ENCODE measurements around the gene ZNRF4. TPM values are rescaled to one million over a fixed set of nuclear protein-coding genes. Genes with fewer than 3 reads are reported as not detected.

The ZNRF4 gene
- total and polyA plus RNA-seq, 2 experiments from 2014 or later, result not detected

DNA sequence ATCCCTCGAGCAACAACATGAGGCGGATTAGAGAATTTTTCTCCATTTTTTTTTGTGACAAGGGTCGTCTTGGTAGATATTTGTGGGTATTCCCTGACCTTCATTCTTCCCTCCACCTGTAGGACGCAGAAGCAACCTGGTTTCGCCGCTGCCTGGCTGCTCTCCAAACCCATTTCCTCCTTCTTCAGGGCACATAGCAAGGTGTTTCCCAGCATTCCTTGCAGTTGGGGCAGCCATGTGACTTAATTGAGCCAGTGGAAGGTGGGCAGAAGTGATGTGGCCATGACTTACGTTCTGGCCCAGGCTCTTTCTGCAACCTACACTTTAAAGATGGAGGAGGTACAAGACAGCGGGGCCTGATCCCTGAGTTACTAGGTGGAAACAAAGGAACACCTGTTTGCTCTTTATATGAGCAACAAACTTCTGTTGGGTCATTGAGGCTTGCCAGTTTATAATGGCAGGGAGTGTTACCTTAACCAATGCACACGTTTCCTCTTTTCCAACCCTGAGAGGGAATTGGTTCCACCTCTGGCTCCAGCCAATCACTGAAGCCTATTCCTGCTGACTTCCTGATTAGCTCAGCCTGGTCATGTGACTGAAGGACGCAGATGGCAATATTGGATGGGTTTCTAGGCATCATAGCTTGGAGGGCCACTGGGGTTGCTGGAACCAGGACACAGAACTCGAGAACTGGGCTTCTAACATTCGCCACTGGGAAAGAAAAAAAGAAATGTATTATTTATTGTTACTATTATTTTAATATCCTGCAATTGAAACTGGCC is 30.8 kb upstream of the ZNRF4 start:
- H3K27ac Mint-ChIP-seq, result no peak overlapping the region
- H3K4me3 Mint-ChIP-seq, result no peak overlapping the region
- no peak overlapping the region for H3K4me2 ChIP-seq
- no peaks in the 10 kb centered on the region for H3K4me1 ChIP-seq (ENCODE audit: insufficient read depth)
- no peaks in the 10 kb centered on the region; the same call in 2 of the 3 replicates for H3K36me3 Mint-ChIP-seq (ENCODE audit: low read depth)
- DNase-seq (ENCODE audit: low spot score) (no peak), ATAC-seq (no peak)
- H3K9me3 Mint-ChIP-seq, result no peaks in the 10 kb centered on the region; the same call in none of the 3 replicates
- no peaks in the 10 kb centered on the region for H4K20me1 ChIP-seq (replicated peaks; ENCODE audit: insufficient read depth)
- H3K27ac ChIP-seq (ENCODE audit: low read depth), result no peak overlapping the region
- peaks cover 11% of the 10 kb centered on the region for H3K27me3 Mint-ChIP-seq (ENCODE audit: insufficient read depth, low read depth, poor library complexity)
- TF ChIP-seq, protein P1, sequence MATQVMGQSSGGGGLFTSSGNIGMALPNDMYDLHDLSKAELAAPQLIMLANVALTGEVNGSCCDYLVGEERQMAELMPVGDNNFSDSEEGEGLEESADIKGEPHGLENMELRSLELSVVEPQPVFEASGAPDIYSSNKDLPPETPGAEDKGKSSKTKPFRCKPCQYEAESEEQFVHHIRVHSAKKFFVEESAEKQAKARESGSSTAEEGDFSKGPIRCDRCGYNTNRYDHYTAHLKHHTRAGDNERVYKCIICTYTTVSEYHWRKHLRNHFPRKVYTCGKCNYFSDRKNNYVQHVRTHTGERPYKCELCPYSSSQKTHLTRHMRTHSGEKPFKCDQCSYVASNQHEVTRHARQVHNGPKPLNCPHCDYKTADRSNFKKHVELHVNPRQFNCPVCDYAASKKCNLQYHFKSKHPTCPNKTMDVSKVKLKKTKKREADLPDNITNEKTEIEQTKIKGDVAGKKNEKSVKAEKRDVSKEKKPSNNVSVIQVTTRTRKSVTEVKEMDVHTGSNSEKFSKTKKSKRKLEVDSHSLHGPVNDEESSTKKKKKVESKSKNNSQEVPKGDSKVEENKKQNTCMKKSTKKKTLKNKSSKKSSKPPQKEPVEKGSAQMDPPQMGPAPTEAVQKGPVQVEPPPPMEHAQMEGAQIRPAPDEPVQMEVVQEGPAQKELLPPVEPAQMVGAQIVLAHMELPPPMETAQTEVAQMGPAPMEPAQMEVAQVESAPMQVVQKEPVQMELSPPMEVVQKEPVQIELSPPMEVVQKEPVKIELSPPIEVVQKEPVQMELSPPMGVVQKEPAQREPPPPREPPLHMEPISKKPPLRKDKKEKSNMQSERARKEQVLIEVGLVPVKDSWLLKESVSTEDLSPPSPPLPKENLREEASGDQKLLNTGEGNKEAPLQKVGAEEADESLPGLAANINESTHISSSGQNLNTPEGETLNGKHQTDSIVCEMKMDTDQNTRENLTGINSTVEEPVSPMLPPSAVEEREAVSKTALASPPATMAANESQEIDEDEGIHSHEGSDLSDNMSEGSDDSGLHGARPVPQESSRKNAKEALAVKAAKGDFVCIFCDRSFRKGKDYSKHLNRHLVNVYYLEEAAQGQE (IDR thresholded peaks at IDR 0.05; ENCODE audit: unreplicated experiment), result no peak
- TF ChIP-seq POLR2AphosphoS5 (IDR thresholded peaks at IDR 0.05; ENCODE audit: low read depth), result no peak
- no peak for TF ChIP-seq CREB1 (CRISPR knock-in tag; IDR thresholded peaks at IDR 0.05; ENCODE audit: low read depth)
- TF ChIP-seq NANOG (IDR thresholded peaks at IDR 0.05; ENCODE audit: borderline replicate concordance), result no peak
- no peak for TF ChIP-seq ZNF331 (CRISPR knock-in tag; IDR thresholded peaks at IDR 0.05; ENCODE audit: low read depth)
- TF ChIP-seq ZNF114 (CRISPR knock-in tag; IDR thresholded peaks at IDR 0.05), result no peak
- no peak for TF ChIP-seq EZH2phosphoT487 (IDR thresholded peaks at IDR 0.05; ENCODE audit: unreplicated experiment)
- TF ChIP-seq, protein P2, sequence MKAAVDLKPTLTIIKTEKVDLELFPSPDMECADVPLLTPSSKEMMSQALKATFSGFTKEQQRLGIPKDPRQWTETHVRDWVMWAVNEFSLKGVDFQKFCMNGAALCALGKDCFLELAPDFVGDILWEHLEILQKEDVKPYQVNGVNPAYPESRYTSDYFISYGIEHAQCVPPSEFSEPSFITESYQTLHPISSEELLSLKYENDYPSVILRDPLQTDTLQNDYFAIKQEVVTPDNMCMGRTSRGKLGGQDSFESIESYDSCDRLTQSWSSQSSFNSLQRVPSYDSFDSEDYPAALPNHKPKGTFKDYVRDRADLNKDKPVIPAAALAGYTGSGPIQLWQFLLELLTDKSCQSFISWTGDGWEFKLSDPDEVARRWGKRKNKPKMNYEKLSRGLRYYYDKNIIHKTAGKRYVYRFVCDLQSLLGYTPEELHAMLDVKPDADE (IDR thresholded peaks at IDR 0.05), result no peak
- H2AFZ ChIP-seq, result no peak overlapping the region
- H3K9me2 ChIP-seq (ENCODE audit: insufficient read depth), result 0 out of 2 replicates have a peak, but pooled peaks cover 4% of the 10 kb centered on the region
- no peaks in the 10 kb centered on the region for H3F3A ChIP-seq (replicated peaks; ENCODE audit: low read depth)
- no peaks in the 10 kb centered on the region for H3K36me3 ChIP-seq (ENCODE audit: insufficient read depth)
- no peaks in the 10 kb centered on the region for H3K79me2 ChIP-seq (replicated peaks; ENCODE audit: insufficient read depth)
- H3K4me1 Mint-ChIP-seq, result peaks cover 14% of the 10 kb centered on the region
- H3K27me3 ChIP-seq (ENCODE audit: insufficient read depth), result 0 out of 2 replicates have a peak, but pooled peaks cover 5% of the 10 kb centered on the region
- H3K4me3 ChIP-seq, result no peak overlapping the region

DNA sequence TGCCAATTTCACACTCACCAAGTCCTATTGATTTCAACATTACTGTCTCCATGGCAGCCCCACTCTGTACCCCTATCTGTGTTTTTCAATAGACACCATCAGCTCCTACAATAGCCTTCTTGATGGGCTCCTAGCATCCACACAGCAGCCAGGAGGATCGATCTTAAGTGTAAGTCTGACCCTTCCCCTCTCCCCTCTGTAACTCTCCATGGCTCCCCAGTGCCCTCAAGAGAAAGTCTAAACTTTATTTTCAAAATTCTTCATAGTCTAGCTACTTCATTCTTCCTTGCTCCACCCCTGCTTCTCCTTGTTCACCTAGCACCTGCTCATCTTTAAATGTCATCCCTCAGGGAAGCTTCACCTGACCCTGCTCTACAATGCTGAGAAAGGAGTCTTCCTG is 30.0 kb upstream of the ZNRF4 start:
- Mint-ChIP-seq H3K4me3 (no peak overlapping the region), H3K9me3 (no peaks in the 10 kb centered on the region; the same call in 1 of the 3 replicates), H3K36me3 (ENCODE audit: low read depth) (no peaks in the 10 kb centered on the region; the same call in 2 of the 3 replicates), H3K4me1 (peaks cover 16% of the 10 kb centered on the region), H3K27ac (no peak overlapping the region), H3K27me3 (ENCODE audit: insufficient read depth, low read depth, poor library complexity) (peaks cover 12% of the 10 kb centered on the region)
- Histone ChIP-seq H3K79me2 (replicated peaks; ENCODE audit: insufficient read depth) (no peaks in the 10 kb centered on the region), H3K4me3 (no peak overlapping the region), H3K4me1 (ENCODE audit: insufficient read depth) (no peaks in the 10 kb centered on the region), H2AFZ (no peak overlapping the region), H3K27ac (ENCODE audit: low read depth) (no peak overlapping the region), H3K9me2 (ENCODE audit: insufficient read depth) (0 out of 2 replicates have a peak, but pooled peaks cover 4% of the 10 kb centered on the region), H3K27me3 (ENCODE audit: insufficient read depth) (0 out of 2 replicates have a peak, but pooled peaks cover 5% of the 10 kb centered on the region), H3K4me2 (no peak overlapping the region), H3K36me3 (ENCODE audit: insufficient read depth) (no peaks in the 10 kb centered on the region), H4K20me1 (replicated peaks; ENCODE audit: insufficient read depth) (no peaks in the 10 kb centered on the region), H3F3A (replicated peaks; ENCODE audit: low read depth) (no peaks in the 10 kb centered on the region)
- no peak for DNase-seq (ENCODE audit: low spot score)
- ATAC-seq, result no peak
- no peak for TF ChIP-seq STAT1 (IDR thresholded peaks at IDR 0.05; ENCODE audit: unreplicated experiment)
- TF ChIP-seq, protein P3, sequence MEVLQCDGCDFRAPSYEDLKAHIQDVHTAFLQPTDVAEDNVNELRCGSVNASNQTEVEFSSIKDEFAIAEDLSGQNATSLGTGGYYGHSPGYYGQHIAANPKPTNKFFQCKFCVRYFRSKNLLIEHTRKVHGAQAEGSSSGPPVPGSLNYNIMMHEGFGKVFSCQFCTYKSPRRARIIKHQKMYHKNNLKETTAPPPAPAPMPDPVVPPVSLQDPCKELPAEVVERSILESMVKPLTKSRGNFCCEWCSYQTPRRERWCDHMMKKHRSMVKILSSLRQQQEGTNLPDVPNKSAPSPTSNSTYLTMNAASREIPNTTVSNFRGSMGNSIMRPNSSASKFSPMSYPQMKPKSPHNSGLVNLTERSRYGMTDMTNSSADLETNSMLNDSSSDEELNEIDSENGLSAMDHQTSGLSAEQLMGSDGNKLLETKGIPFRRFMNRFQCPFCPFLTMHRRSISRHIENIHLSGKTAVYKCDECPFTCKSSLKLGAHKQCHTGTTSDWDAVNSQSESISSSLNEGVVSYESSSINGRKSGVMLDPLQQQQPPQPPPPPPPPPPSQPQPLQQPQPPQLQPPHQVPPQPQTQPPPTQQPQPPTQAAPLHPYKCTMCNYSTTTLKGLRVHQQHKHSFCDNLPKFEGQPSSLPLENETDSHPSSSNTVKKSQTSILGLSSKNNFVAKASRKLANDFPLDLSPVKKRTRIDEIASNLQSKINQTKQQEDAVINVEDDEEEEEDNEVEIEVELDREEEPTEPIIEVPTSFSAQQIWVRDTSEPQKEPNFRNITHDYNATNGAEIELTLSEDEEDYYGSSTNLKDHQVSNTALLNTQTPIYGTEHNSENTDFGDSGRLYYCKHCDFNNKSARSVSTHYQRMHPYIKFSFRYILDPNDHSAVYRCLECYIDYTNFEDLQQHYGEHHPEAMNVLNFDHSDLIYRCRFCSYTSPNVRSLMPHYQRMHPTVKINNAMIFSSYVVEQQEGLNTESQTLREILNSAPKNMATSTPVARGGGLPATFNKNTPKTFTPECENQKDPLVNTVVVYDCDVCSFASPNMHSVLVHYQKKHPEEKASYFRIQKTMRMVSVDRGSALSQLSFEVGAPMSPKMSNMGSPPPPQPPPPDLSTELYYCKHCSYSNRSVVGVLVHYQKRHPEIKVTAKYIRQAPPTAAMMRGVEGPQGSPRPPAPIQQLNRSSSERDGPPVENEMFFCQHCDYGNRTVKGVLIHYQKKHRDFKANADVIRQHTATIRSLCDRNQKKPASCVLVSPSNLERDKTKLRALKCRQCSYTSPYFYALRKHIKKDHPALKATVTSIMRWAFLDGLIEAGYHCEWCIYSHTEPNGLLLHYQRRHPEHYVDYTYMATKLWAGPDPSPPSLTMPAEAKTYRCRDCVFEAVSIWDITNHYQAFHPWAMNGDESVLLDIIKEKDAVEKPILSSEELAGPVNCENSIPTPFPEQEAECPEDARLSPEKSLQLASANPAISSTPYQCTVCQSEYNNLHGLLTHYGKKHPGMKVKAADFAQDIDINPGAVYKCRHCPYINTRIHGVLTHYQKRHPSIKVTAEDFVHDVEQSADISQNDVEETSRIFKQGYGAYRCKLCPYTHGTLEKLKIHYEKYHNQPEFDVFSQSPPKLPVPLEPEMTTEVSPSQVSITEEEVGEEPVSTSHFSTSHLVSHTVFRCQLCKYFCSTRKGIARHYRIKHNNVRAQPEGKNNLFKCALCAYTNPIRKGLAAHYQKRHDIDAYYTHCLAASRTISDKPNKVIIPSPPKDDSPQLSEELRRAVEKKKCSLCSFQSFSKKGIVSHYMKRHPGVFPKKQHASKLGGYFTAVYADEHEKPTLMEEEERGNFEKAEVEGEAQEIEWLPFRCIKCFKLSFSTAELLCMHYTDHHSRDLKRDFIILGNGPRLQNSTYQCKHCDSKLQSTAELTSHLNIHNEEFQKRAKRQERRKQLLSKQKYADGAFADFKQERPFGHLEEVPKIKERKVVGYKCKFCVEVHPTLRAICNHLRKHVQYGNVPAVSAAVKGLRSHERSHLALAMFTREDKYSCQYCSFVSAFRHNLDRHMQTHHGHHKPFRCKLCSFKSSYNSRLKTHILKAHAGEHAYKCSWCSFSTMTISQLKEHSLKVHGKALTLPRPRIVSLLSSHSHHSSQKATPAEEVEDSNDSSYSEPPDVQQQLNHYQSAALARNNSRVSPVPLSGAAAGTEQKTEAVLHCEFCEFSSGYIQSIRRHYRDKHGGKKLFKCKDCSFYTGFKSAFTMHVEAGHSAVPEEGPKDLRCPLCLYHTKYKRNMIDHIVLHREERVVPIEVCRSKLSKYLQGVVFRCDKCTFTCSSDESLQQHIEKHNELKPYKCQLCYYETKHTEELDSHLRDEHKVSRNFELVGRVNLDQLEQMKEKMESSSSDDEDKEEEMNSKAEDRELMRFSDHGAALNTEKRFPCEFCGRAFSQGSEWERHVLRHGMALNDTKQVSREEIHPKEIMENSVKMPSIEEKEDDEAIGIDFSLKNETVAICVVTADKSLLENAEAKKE (CRISPR knock-in tag; IDR thresholded peaks at IDR 0.05), result no peak
